ENCODE data around the gene DLGAP1.

DLGAP1 gene

GRCh38 chr18:3693410-3693809 lies 761.7 kb downstream of the DLGAP1 start:
- TF ChIP-seq CTCF (IDR thresholded peaks at IDR 0.05; ENCODE audit: extremely low read depth, insufficient read depth, missing control alignments): no peak
- in situ Hi-C loops (cut with MboI; ENCODE audit: low pct_unique_long_range_greater_than_20kb, low sequenced_read_pairs, unreplicated experiment): no loop called here
- DNase-seq (ENCODE audit: low spot score): no peak

- in situ Hi-C loops (cut with MboI; ENCODE audit: low pct_unique_long_range_greater_than_20kb, low sequenced_read_pairs, unreplicated experiment): no loop called here
- TF ChIP-seq CTCF (IDR thresholded peaks at IDR 0.05; ENCODE audit: extremely low read depth, insufficient read depth, missing control alignments): no peak
- no peak for DNase-seq (ENCODE audit: low spot score)
Measured at GRCh38 chr18:3692691-3693090, 762.4 kb downstream of the DLGAP1 start.

GRCh38 chr18:3692113-3692621 lies 762.9 kb downstream of the DLGAP1 start:
- no peak for DNase-seq (ENCODE audit: low spot score)
- in situ Hi-C loops (cut with MboI; ENCODE audit: low pct_unique_long_range_greater_than_20kb, low sequenced_read_pairs, unreplicated experiment): no loop called here
- TF ChIP-seq CTCF (IDR thresholded peaks at IDR 0.05; ENCODE audit: extremely low read depth, insufficient read depth, missing control alignments): no peak

GRCh38 chr18:3691705-3692104 lies 763.4 kb downstream of the DLGAP1 start:
- no peak for TF ChIP-seq CTCF (IDR thresholded peaks at IDR 0.05; ENCODE audit: extremely low read depth, insufficient read depth, missing control alignments)
- DNase-seq (ENCODE audit: low spot score): no peak
- in situ Hi-C loops (cut with MboI; ENCODE audit: low pct_unique_long_range_greater_than_20kb, low sequenced_read_pairs, unreplicated experiment): no loop called here

- no peak for TF ChIP-seq CTCF (IDR thresholded peaks at IDR 0.05; ENCODE audit: extremely low read depth, insufficient read depth, missing control alignments)
- in situ Hi-C loops (cut with MboI; ENCODE audit: low pct_unique_long_range_greater_than_20kb, low sequenced_read_pairs, unreplicated experiment): no loop called here
Measured at GRCh38 chr18:3690764-3691066, 764.4 kb downstream of the DLGAP1 start.

GRCh38 chr18:3689986-3690763 lies 764.9 kb downstream of the DLGAP1 start:
- TF ChIP-seq CTCF (IDR thresholded peaks at IDR 0.05; ENCODE audit: extremely low read depth, insufficient read depth, missing control alignments): no peak
- in situ Hi-C loops (cut with MboI; ENCODE audit: low pct_unique_long_range_greater_than_20kb, low sequenced_read_pairs, unreplicated experiment): no loop called here
- DNase-seq (ENCODE audit: low spot score): no peak

More at GRCh38 chr18:3690764-3691066, 764.4 kb downstream of the DLGAP1 start:
- no peak for DNase-seq (ENCODE audit: low spot score)

Data from GM13977 (cell line).